Calu3 (cell line): ENCODE data around the gene DNTT. TPM values are rescaled to one million over a fixed set of nuclear protein-coding genes. Genes with fewer than 3 reads are reported as not detected.

Experiments used
- BruUV-seq: library from RNA; stranded (reverse); fragments of 400-500 nt; replicated peaks from 2 replicates; lab custom pipeline; 2021; lab: Mats Ljungman, UMichigan
- CTCF ChIA-PET: fragments of 300-600 bp; sonication (Branson Sonifier 250); formaldehyde crosslinking; loops from one replicate; lab custom pipeline; 2022; ENCODE audit warnings: antibody characterized with exemption; lab: Charles Lee
- DNase-seq: peaks from one replicate; pipeline ENCODE4 v3.0.0; 2022
- H3K27ac Mint-ChIP-seq: one replicate; pipeline ENCODE4 v1.8.0; 2022; ENCODE audit warnings: mixed read lengths; ENCODE audit not compliant: unreplicated experiment
- H3K27me3 Mint-ChIP-seq: one replicate; pipeline ENCODE4 v1.8.0; 2022; ENCODE audit warnings: mixed read lengths; ENCODE audit not compliant: unreplicated experiment
- H3K36me3 Mint-ChIP-seq: one replicate; pipeline ENCODE4 v1.8.0; 2022; ENCODE audit warnings: mild to moderate bottlenecking, moderate library complexity, mixed read lengths; ENCODE audit not compliant: insufficient read depth, unreplicated experiment
- H3K4me1 Mint-ChIP-seq: one replicate; pipeline ENCODE4 v1.8.0; 2022; ENCODE audit warnings: mild to moderate bottlenecking, low read depth, mixed read lengths; ENCODE audit not compliant: unreplicated experiment
- H3K4me3 Mint-ChIP-seq: one replicate; pipeline ENCODE4 v1.8.0; 2022; ENCODE audit warnings: mild to moderate bottlenecking, low read depth, moderate library complexity, mixed read lengths; ENCODE audit not compliant: unreplicated experiment
- H3K9me3 Mint-ChIP-seq: one replicate; pipeline ENCODE4 v1.8.0; 2022; ENCODE audit warnings: low read depth, mixed read lengths; ENCODE audit not compliant: unreplicated experiment
- intact Hi-C: fragments of 100-400 bp; cut with micrococcal nuclease; formaldehyde crosslinking; loops from one replicate; pipeline ENCODE4 v1.10.0; 2022; ENCODE audit not compliant: unreplicated experiment
- total RNA-seq: library from RNA; stranded (reverse); gene quantifications from 2 replicates; pipeline ENCODE4 v1.2.3, GENCODE V29; 2022
- TF ChIP-seq, protein P1 (sequence below): fragments of 200-600 bp; IDR thresholded peaks from one replicate; pipeline ENCODE4 v1.8.0; 2022; ENCODE audit warnings: antibody characterized with exemption; ENCODE audit not compliant: unreplicated experiment

Gene DNTT
- total RNA-seq, 1 experiment from 2014 or later: not detected

DNA sequence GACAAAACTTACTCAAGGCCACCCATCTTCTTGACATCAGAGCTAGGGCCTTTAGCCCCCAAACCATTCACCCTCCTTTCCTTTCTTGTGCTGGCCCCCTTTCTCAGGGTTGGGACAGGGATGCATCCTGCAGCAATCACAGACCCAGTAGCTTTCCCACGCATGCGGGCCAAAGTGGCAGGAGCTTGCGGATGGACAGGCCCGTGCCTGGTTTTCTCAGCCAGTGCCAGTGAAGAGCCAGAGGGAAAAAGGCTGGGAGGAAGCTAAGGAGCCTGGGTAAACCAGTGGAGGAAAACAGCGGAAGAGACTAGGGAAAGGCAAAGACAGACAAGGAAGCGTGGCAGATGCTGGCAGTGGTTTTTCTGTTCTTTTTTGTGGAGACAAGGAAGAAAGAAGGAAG is 27.8 kb upstream of the DNTT start:
- intact Hi-C loops: no loop called here
- no peak for DNase-seq
- TF ChIP-seq, protein P1, sequence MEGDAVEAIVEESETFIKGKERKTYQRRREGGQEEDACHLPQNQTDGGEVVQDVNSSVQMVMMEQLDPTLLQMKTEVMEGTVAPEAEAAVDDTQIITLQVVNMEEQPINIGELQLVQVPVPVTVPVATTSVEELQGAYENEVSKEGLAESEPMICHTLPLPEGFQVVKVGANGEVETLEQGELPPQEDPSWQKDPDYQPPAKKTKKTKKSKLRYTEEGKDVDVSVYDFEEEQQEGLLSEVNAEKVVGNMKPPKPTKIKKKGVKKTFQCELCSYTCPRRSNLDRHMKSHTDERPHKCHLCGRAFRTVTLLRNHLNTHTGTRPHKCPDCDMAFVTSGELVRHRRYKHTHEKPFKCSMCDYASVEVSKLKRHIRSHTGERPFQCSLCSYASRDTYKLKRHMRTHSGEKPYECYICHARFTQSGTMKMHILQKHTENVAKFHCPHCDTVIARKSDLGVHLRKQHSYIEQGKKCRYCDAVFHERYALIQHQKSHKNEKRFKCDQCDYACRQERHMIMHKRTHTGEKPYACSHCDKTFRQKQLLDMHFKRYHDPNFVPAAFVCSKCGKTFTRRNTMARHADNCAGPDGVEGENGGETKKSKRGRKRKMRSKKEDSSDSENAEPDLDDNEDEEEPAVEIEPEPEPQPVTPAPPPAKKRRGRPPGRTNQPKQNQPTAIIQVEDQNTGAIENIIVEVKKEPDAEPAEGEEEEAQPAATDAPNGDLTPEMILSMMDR: no peak
- BruUV-seq: no TSS peak
- no peaks in the 10 kb centered on the region for H3K9me3 Mint-ChIP-seq
- peaks cover 28% of the 10 kb centered on the region for H3K4me1 Mint-ChIP-seq
- no peaks in the 10 kb centered on the region for H3K27me3 Mint-ChIP-seq
- peaks cover under 1% of the 10 kb centered on the region for H3K36me3 Mint-ChIP-seq
- H3K27ac Mint-ChIP-seq: no peak overlapping the region
- CTCF ChIA-PET: no interaction called here
- H3K4me3 Mint-ChIP-seq: no peak overlapping the region

DNA sequence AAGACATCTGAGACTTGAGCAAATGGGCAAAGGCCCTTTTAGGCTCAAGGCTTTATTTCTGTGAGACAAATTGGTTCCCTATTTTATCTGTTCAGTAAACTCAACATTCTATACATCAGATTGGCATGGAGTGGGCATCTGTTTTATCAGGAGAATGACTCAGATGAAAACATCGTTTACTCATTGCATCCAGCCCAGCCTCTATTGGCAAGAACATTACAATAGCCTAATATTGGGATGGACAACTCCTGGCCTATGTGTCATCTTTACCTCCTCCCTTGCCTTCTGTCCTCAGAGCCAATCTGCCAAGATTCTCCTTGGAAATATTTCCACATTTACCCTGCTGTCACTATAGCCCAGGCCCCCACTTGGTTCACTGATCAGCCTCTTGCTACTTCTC is 27.4 kb upstream of the DNTT start:
- intact Hi-C loops: no loop called here
- no peak overlapping the region for H3K4me3 Mint-ChIP-seq
- no peaks in the 10 kb centered on the region for H3K9me3 Mint-ChIP-seq
- CTCF ChIA-PET: no interaction called here
- peaks cover 27% of the 10 kb centered on the region for H3K4me1 Mint-ChIP-seq
- BruUV-seq: no TSS peak
- TF ChIP-seq, protein P1: no peak
- no peaks in the 10 kb centered on the region for H3K36me3 Mint-ChIP-seq
- no peak overlapping the region for H3K27ac Mint-ChIP-seq
- DNase-seq: no peak
- H3K27me3 Mint-ChIP-seq: no peaks in the 10 kb centered on the region

DNA sequence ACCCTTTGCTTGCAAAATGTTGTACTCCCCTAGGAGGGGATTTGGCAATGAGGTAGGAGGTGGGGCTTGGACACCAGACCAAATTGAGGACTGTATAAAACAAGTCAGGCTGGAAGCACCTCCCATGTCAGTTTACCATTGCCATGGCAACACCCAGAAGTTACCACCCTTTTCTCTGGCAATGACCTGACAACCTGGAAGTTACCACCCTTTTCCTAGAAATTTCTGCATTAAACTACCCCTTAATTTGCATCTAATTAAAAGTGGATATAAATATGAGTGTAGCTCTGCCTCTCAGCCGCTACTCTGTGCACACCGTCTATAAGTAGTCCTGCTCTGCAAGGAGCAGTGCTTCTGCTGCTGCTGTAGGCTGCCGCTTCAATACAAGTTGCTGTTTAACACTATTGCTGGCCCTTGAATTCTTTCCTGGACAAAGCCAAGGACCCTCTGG is 25.0 kb upstream of the DNTT start:
- Mint-ChIP-seq H3K4me1 (peaks cover 30% of the 10 kb centered on the region), H3K27me3 (no peaks in the 10 kb centered on the region), H3K36me3 (no peaks in the 10 kb centered on the region), H3K4me3 (no peak overlapping the region), H3K9me3 (no peaks in the 10 kb centered on the region), H3K27ac (no peak overlapping the region)
- intact Hi-C loops: no loop called here
- DNase-seq: no peak
- TF ChIP-seq, protein P1: no peak
- CTCF ChIA-PET: no interaction called here
- no TSS peak for BruUV-seq

DNA sequence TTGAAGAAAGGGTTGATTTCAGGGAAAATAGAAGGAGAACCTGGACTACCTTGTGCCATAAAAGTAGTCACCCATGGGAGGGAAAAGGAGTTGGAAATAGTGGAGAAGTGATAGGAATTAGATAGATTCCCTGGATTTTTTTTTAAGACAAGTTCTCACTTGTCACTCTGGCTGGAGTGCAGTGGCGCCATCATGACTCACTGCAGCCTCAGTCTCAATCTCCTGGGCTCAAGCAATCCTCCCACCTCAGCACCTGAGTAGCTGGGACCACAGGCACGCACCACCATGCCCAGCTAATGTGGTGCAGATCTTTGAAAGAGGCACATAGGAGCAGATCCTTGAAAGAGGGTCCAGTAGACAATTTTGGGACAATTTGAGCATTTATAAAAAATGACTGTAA is 23.4 kb upstream of the DNTT start:
- intact Hi-C loops: no loop called here
- TF ChIP-seq, protein P1: no peak
- CTCF ChIA-PET: no interaction called here

More for the DNA sequence above, 23.4 kb upstream of the DNTT start:
- H3K27me3 Mint-ChIP-seq: no peaks in the 10 kb centered on the region
- H3K36me3 Mint-ChIP-seq: no peaks in the 10 kb centered on the region
- H3K4me1 Mint-ChIP-seq: peaks cover 30% of the 10 kb centered on the region
- no TSS peak for BruUV-seq
- no peak overlapping the region for H3K4me3 Mint-ChIP-seq
- DNase-seq: no peak
- H3K27ac Mint-ChIP-seq: no peak overlapping the region
- no peaks in the 10 kb centered on the region for H3K9me3 Mint-ChIP-seq
